Measurements from ENCODE around the gene COL2A1.

The COL2A1 gene

DNA sequence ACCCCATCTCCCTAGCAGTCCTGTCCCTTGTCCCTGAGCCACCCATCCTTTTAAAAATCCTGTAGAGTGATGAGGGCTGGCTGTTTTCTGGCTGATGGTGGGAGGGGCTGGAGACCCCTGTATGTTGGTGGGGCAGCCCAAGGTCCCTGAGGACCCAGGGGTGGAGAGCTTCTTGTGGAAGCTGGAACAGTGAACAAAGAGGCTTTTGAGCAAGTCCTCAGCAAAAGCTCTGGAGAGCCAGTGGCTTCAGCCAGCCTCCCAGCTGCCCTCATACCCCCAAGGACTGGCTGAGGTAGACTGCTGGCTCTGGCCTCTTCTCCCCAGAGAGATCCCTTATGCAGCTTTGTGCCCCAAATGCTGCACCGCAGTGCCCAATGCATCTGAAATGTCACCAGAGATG lies 29.2 kb upstream of the COL2A1 start:
- H2AFZ ChIP-seq (ENCODE audit: low read depth, low read length) = no peak overlapping the region
- no peak overlapping the region for H3K27ac ChIP-seq (ENCODE audit: low read length)
- no peaks in the 10 kb centered on the region for H4K20me1 ChIP-seq (ENCODE audit: insufficient read depth, low read length)
- no peak overlapping the region for H3K9ac ChIP-seq (ENCODE audit: low read length)
- no peak overlapping the region for H3K4me2 ChIP-seq (ENCODE audit: low read length)
- H3K36me3 ChIP-seq (replicated peaks; ENCODE audit: low read depth, low read length) = no peaks in the 10 kb centered on the region
- no peak overlapping the region for H3K4me3 ChIP-seq (ENCODE audit: low read length)
- no peaks in the 10 kb centered on the region for H3K27me3 ChIP-seq (ENCODE audit: low read depth, low read length)
- H3K9me3 ChIP-seq (ENCODE audit: insufficient read depth, low read length) = no peaks in the 10 kb centered on the region
- no peak for TF ChIP-seq CTCF (IDR thresholded peaks at IDR 0.05; ENCODE audit: low read depth, low read length)
- TF ChIP-seq EZH2phosphoT487 (IDR thresholded peaks at IDR 0.05; ENCODE audit: low read depth) = no peak
- H3K79me2 ChIP-seq (ENCODE audit: low read length) = no peaks in the 10 kb centered on the region
- no peaks in the 10 kb centered on the region for H3K4me1 ChIP-seq (ENCODE audit: low read length)

DNA sequence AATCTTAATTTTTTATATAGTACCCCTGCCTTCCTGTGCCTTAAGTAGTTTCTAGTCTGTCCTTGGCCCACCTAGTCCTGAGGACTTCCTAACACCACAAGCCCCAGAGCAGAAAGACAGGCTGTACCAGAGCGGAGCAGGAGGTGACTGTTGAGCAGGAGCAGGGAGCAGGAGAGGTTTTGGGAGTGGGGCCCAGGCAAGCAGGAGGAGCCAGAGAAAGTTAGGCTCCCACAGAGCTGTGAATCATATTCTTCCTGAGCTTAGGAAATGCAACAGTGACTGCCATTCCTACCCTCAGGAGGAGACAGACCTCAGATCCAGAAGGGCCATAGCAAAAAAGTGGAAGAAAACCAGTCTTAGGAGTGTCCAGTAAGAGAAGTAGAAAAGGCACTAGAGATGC lies 28.3 kb upstream of the COL2A1 start:
- no peak overlapping the region for H3K4me2 ChIP-seq (ENCODE audit: low read length)
- TF ChIP-seq CTCF (IDR thresholded peaks at IDR 0.05; ENCODE audit: low read depth, low read length) (no peak), EZH2phosphoT487 (IDR thresholded peaks at IDR 0.05; ENCODE audit: low read depth) (no peak)
- no peak overlapping the region for H3K9ac ChIP-seq (ENCODE audit: low read length)
- H3K27ac ChIP-seq (ENCODE audit: low read length) = no peak overlapping the region
- H4K20me1 ChIP-seq (ENCODE audit: insufficient read depth, low read length) = no peaks in the 10 kb centered on the region
- no peak overlapping the region for H3K4me3 ChIP-seq (ENCODE audit: low read length)
- H3K27me3 ChIP-seq (ENCODE audit: low read depth, low read length) = no peaks in the 10 kb centered on the region
- no peaks in the 10 kb centered on the region for H3K9me3 ChIP-seq (ENCODE audit: insufficient read depth, low read length)
- no peaks in the 10 kb centered on the region for H3K79me2 ChIP-seq (ENCODE audit: low read length)
- H3K4me1 ChIP-seq (ENCODE audit: low read length) = no peaks in the 10 kb centered on the region
- H3K36me3 ChIP-seq (replicated peaks; ENCODE audit: low read depth, low read length) = no peaks in the 10 kb centered on the region
- no peak overlapping the region for H2AFZ ChIP-seq (ENCODE audit: low read depth, low read length)

GRCh38 chr12:48031135-48031960 lies 27.1 kb upstream of the COL2A1 start:
- no peak overlapping the region for H3K27ac ChIP-seq (ENCODE audit: low read length)
- no peak overlapping the region for H2AFZ ChIP-seq (ENCODE audit: low read depth, low read length)
- no peaks in the 10 kb centered on the region for H3K4me1 ChIP-seq (ENCODE audit: low read length)
- no peaks in the 10 kb centered on the region for H3K27me3 ChIP-seq (ENCODE audit: low read depth, low read length)
- H3K9me3 ChIP-seq (ENCODE audit: insufficient read depth, low read length) = no peaks in the 10 kb centered on the region
- H3K9ac ChIP-seq (ENCODE audit: low read length) = no peak overlapping the region
- H4K20me1 ChIP-seq (ENCODE audit: insufficient read depth, low read length) = no peaks in the 10 kb centered on the region
- H3K36me3 ChIP-seq (replicated peaks; ENCODE audit: low read depth, low read length) = no peaks in the 10 kb centered on the region
- TF ChIP-seq CTCF (IDR thresholded peaks at IDR 0.05; ENCODE audit: low read depth, low read length) (no peak), EZH2phosphoT487 (IDR thresholded peaks at IDR 0.05; ENCODE audit: low read depth) (no peak)
- H3K79me2 ChIP-seq (ENCODE audit: low read length) = no peaks in the 10 kb centered on the region
- no peak overlapping the region for H3K4me3 ChIP-seq (ENCODE audit: low read length)
- no peak overlapping the region for H3K4me2 ChIP-seq (ENCODE audit: low read length)

DNA sequence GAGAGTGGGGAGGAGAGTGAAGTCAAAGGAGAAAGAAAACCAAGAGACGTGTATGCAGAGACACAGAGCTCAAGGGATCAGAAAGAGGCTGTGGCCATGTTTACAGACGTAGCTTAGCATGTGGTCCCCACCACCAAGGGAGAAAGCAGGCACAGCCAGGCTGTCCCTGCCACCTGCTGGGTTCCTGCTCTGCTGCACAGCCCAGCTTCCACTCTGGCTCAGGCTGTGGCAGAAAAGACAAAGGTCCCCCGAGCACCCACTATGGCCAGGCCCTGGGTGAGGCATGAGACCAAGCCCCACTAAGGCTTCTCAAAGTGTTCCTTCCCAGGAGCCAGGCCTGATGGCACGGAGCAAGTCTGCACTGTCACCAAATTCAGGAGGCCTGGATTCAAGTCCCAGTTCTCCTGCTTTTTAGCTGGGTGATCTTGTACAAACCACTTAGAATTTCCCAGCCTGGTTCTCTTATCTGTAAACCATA lies 25.9 kb upstream of the COL2A1 start:
- no peaks in the 10 kb centered on the region for H3K36me3 ChIP-seq (replicated peaks; ENCODE audit: low read depth, low read length)
- no peak overlapping the region for H2AFZ ChIP-seq (ENCODE audit: low read depth, low read length)
- no peaks in the 10 kb centered on the region for H3K4me1 ChIP-seq (ENCODE audit: low read length)
- H4K20me1 ChIP-seq (ENCODE audit: insufficient read depth, low read length) = no peaks in the 10 kb centered on the region
- H3K9me3 ChIP-seq (ENCODE audit: insufficient read depth, low read length) = no peaks in the 10 kb centered on the region
- H3K4me2 ChIP-seq (ENCODE audit: low read length) = no peak overlapping the region
- TF ChIP-seq EZH2phosphoT487 (IDR thresholded peaks at IDR 0.05; ENCODE audit: low read depth) (no peak), CTCF (IDR thresholded peaks at IDR 0.05; ENCODE audit: low read depth, low read length) (no peak)
- no peak overlapping the region for H3K27ac ChIP-seq (ENCODE audit: low read length)
- no peaks in the 10 kb centered on the region for H3K79me2 ChIP-seq (ENCODE audit: low read length)
- no peaks in the 10 kb centered on the region for H3K27me3 ChIP-seq (ENCODE audit: low read depth, low read length)
- H3K9ac ChIP-seq (ENCODE audit: low read length) = no peak overlapping the region
- H3K4me3 ChIP-seq (ENCODE audit: low read length) = no peak overlapping the region
